Activated T-cell treated with anti-CD3 and anti-CD28 coated beads, Interleukin-2, amount 50 U/mL, for 1 hour (primary cell): ENCODE results near the gene PAGE4.
A peak's percentile ranks its signal among the peaks of the same experiment; 100 is the strongest.

ENCODE experiments used
- DNase-seq: peaks from one replicate; pipeline ENCODE4 v3.0.0-alpha.2; 2020

PAGE4 gene

GRCh38 chrX:49877397-49878101, 48.4 kb downstream of the PAGE4 start:
- DNase-seq: no peak

GRCh38 chrX:49878128-49878833, 49.2 kb downstream of the PAGE4 start:
- DNase-seq: peak; percentile 21

GRCh38 chrX:49878834-49879655, 49.9 kb downstream of the PAGE4 start, which contains the start of gene USP27X:
TSS of gene USP27X (plus strand) at chrX:49879484. CDS start at chrX:49880308, 824 bp downstream.
- peak; percentile 83 for DNase-seq

- no peak for DNase-seq
Measured at GRCh38 chrX:49879656-49880277, 50.7 kb downstream of the PAGE4 start.

DNA sequence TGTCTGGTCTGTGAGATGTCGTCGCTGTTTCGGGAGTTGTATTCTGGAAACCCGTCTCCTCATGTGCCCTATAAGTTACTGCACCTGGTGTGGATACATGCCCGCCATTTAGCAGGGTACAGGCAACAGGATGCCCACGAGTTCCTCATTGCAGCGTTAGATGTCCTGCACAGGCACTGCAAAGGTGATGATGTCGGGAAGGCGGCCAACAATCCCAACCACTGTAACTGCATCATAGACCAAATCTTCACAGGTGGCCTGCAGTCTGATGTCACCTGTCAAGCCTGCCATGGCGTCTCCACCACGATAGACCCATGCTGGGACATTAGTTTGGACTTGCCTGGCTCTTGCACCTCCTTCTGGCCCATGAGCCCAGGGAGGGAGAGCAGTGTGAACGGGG, 51.6 kb downstream of the PAGE4 start:
- DNase-seq: no peak
